ENCODE data around the gene TLR8. TPM values are rescaled to one million over a fixed set of nuclear protein-coding genes. Genes with fewer than 3 reads are reported as not detected.

The TLR8 gene
- total RNA-seq, 1 donor from 2014 or later: not detected

Other genes with a start within 250 kb of the TLR8 start
- 6.2 TPM for gene PRPS2, start 115.2 kb upstream of the TLR8 start, total RNA-seq (ENCODE audit: unreplicated experiment)
- gene TLR7, start 39.5 kb upstream of the TLR8 start, total RNA-seq (ENCODE audit: unreplicated experiment): not detected
- 3,201 TPM for gene TMSB4X, start 68.5 kb downstream of the TLR8 start, total RNA-seq (ENCODE audit: unreplicated experiment)
- not detected for gene FAM9C, start 138.0 kb downstream of the TLR8 start, total RNA-seq (ENCODE audit: unreplicated experiment)